Measurements from ENCODE around the gene GDPD3.
A peak's percentile ranks its signal among the peaks of the same experiment; 100 is the strongest.
"Not testable (repeated sequence)": the region's sequence is repeated elsewhere in the genome, so short reads cannot be mapped to it uniquely, and the experiment has no call there.

GDPD3 gene

GRCh38 chr16:30113031-30113710, at the start of gene GDPD3:
GDPD3 (minus strand) TSS chr16:30113537; CDS start chr16:30113478, 59 bp downstream.
- no peak for DNase-seq

DNA sequence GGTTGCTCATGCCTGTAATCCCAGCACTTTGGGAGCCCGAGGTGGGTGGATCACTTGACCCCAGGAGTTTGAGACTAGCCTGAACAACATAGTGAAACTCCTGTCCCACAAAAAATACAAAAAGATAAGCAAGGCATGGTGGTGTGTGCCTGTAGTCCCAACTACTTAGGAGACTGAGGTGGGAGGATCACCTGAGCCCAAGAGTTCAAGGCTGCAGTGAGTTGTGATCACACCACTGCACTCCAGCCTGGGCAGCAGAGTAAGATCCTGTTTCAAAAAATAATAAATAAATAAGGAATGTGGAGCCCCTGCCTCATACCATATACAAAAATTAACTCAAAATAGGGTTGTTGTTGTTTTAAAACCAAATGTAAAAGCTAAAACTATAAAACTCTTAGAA, 43.9 kb upstream of the GDPD3 start:
- DNase-seq, result no peak

GRCh38 chr16:30155188-30155587, 41.9 kb upstream of the GDPD3 start:
- DNase-seq, result no peak

- DNase-seq, result no peak
Measured at GRCh38 chr16:30152517-30152916, 39.2 kb upstream of the GDPD3 start.

GRCh38 chr16:30151091-30151490, 37.8 kb upstream of the GDPD3 start:
- no peak for DNase-seq

DNA sequence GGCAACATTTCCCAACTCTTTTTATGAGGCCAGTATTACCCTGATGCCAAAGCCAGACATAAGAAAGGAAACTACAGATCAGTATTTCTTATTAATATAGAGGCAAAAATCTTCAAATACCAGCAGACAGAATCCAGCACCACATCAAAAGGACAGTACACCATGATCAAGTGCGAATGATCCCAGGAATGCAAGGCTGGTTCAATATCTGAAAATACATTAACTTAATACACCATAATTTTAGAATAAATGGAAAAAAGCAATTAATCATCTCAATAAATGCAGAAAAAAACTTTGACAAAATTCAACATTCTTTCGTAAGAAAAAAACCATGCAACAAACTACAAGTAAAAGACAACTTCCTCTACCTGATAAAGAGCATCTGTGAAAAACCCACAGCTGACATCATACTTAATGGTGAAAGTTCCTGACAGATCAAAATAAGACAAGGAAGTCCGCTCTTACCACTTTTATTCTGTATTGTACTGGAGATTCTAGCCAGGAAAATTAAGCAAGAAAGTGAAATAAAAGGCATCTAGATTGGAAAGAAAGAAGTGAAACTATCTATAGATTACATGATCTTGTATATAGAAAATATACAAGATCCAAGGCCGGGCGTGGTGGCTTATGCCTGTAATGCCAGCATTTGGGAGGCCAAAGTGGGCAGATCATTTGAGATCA, 36.1 kb upstream of the GDPD3 start:
- no peak for DNase-seq

DNA sequence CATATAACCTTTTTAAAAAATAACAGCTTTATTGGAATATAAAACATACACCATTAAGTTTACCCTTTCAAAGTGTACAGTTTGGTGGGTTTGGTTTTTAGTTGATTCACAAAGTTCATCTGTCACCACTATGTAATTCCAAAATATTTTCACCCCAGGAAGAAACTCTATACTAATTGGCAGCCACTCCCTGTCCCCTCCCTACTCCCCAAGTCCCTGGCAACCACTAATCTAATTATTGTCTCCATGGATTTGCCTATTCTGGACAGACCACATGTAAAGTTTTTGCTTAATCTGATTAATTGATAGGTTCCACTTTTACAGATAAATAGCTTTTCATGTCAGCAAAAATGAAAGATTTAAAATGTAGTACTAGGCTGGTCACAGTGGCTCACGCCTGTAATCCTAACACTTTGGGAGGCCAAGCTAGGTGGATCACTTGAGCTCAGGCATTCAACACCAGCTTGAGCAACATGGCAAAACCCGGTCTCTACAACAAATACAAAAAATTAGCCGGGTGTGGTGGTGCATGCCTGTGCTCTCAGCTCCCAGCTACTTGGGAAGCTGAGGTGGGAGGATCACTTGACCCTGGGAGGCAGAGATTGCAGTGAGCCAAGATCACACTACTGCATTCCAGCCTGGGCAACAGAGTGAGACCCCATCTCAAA, 34.6 kb upstream of the GDPD3 start:
- no peak for DNase-seq

DNA sequence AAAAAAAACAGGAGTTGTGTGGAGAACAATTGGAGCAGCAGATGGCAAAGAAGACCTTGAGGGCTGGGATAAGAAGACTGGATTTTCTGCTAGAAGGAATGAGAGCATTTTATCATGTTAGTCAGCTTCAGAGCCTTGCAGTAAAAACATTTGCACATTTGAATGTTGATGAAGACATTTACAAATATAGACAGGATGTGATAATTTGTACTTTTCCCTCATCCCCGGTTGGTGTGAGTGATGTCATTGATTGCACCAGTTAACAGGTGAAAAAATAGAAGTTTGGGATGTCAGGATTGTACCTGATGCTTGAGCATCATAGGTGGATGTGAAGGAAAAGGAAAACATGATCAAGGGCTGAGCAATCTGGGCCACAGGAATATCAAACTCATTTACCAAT, 32.3 kb upstream of the GDPD3 start:
- DNase-seq, result no peak

- DNase-seq, result no peak
Measured at GRCh38 chr16:30144917-30145316, 31.6 kb upstream of the GDPD3 start.

DNA sequence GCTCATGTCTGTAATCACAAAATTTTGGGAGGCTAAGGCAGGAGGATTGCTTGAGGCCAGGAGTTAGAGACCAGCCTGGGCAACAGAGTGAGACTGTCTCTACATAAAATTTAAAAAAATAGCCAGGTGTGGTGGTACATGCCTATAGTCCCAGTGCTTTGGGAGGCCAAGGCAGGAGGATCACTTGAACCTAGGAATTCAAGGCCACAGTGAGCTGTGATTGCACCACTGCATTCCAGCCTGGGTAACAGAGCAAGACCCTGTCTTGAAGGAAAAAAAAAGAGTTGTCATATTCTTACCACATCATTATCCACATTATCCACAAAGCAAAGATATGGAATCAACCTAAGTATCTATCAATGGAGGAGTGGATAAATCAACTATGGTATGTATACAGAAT, 30.7 kb upstream of the GDPD3 start:
- no peak for DNase-seq

GRCh38 chr16:30143347-30143702, 30.0 kb upstream of the GDPD3 start:
- DNase-seq, result no peak

GRCh38 chr16:30142672-30143346, 29.5 kb upstream of the GDPD3 start:
- DNase-seq, result peak in 2 of 6 experiments; percentile 15 to 18

GRCh38 chr16:30141750-30142149, 28.4 kb upstream of the GDPD3 start:
- no peak for DNase-seq

GRCh38 chr16:30139583-30140481, 26.5 kb upstream of the GDPD3 start:
- DNase-seq, result peak in 1 of 6 experiments; percentile 17

DNA sequence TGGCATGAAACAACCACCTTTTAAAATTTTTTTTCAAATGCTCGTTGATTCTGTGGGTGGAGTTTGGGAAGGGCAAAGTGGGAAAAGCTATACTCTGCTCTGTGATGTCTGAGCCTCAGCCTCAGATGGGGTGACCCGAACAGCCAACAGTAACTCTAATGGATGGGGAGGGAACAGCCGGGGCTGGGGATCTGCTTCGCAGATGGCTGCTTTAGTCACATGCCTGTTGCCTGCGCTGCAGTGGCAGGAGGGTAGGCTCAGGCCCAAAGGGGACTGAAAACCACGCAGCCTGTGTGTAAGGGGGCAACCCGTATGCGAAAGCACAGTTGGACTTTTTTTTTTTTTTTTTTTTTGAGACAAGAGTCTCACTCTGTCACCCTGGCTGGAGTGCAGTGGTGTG, 24.6 kb upstream of the GDPD3 start:
- DNase-seq, result no peak

DNA sequence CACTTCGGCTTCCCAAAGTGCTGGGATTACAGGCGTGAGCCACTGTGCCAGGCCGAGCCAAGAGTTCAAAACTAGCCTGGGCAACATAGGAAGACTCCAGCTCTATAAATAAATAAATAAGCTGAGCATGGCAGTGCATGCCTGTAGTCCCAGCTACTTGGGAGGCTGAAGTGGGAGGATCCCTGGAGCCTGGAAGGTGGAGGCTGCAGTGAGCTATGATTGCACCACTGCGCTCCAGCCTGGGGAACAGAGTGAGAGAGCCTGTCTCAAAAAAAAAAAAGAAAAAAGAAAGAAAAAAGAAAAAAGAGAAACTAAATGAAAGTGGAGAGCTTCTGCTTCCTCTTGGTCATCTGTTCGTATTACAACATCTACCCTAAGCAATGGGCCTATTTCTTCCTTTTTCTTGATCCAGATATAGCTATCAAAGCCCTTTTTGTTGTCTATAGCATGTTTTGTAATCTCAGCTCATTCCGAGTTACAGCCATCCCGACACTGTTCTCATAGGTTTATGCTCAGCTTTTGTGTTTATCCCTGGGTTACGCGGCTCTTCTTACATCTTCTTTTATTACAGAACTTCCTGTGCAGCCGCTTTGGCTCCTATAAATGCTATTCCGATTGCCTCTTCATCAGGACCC, 23.8 kb upstream of the GDPD3 start:
- no peak for DNase-seq

DNA sequence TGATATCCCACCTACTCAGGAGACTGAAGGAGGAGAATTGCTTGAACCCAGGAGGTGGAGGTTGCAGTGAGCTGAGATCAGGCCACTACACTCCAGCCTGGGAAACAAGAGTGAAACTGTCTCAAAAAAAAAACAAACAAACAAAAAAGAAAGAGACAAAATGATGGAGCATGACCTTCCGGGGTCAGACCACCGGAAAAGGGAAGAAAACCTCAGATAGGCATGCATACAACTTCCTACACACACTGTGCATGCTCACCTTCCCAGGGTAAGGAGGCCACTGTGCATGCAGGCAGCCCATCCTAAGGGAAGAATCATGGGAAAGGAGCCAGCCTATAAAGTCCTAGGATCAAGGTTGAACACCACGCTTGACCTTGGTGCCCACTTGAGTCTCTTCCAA, 19.3 kb upstream of the GDPD3 start:
- DNase-seq, result no peak

GRCh38 chr16:30131869-30132475, 18.6 kb upstream of the GDPD3 start:
- DNase-seq, result no peak

DNA sequence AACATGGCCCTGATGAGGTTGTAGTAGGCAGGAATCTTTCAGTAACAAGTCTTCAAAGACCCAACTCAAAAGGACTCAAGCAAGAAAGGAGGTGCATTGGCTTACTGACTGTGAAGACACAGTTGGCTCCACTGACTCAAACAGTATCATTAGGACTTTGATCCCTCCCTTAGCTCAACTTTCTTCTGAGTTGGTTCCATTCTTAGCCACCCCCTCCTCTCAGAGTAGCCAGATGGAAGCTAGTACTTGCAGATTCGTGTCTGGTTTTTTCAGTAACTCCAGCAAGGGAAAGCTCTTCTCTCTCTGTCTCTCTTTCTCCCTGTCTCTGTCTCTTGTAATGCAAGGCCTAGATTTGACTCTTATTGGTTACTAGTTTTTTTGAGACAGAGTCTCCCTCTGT, 14.7 kb upstream of the GDPD3 start:
- DNase-seq, result no peak

- DNase-seq, result not testable (repeated sequence)
Measured at GRCh38 chr16:30125690-30126089, 12.4 kb upstream of the GDPD3 start.

- no peak for DNase-seq
Measured at GRCh38 chr16:30124985-30125379, 11.6 kb upstream of the GDPD3 start.
